Prostate gland (tissue), 2 donors: ENCODE results near the gene RRP8. TPM values are rescaled to one million over a fixed set of nuclear protein-coding genes. Genes with fewer than 3 reads are reported as not detected.

Experiments used
- DNase-seq: peaks from one replicate; pipeline ENCODE4 v3.0.0-alpha.2; 2019; ENCODE audit warnings: low spot score
- H3K27ac ChIP-seq, 2 donors: fragments of 200-600 bp; sonication (generic); 2 replicates each; pipeline ENCODE4 v1.5.1; 2017 to 2019
- H3K27me3 ChIP-seq: fragments of 200-600 bp; sonication (generic); replicated peaks from 2 replicates; pipeline ENCODE4 v1.5.1; 2019; ENCODE audit not compliant: insufficient read depth
- H3K36me3 ChIP-seq, 2 donors: fragments of 200-600 bp; sonication (generic); 1 replicate in 1 of 2; 2 replicates in 1 of 2; pipeline versions ENCODE4 v1.5.1 to v1.8.1; 2017 to 2019
- H3K4me1 ChIP-seq: fragments of 200-600 bp; sonication (generic); replicated peaks from 2 replicates; pipeline ENCODE4 v1.5.1; 2019
- H3K4me3 ChIP-seq, 2 donors: fragments of 200-600 bp; sonication (generic); 2 replicates each; pipeline ENCODE4 v1.5.1; 2017 to 2019
- H3K9me3 ChIP-seq: fragments of 200-600 bp; sonication (generic); 2 replicates; pipeline ENCODE4 v1.5.1; 2017
- CTCF ChIP-seq, 4 experiments: fragments of 200-600 bp in 2 of 4; fragments of 450-650 bp in 2 of 4; sonication (generic) in 2 of 4; IDR thresholded peaks; 1 replicate in 3 of 4; 2 replicates in 1 of 4; pipeline ENCODE4 v1.5.1; 2016 to 2019; ENCODE audit warnings: antibody characterized with exemption in 4 of 4, mild to moderate bottlenecking in 2 of 4, moderate library complexity in 2 of 4
- POLR2A ChIP-seq: fragments of 450-650 bp; IDR thresholded peaks from one replicate; pipeline ENCODE4 v1.6.1; 2016; ENCODE audit warnings: antibody characterized with exemption, mild to moderate bottlenecking
- POLR2AphosphoS5 ChIP-seq: sonication (generic); formaldehyde crosslinking; IDR thresholded peaks from one replicate; pipeline ENCODE4 v1.6.1; 2017; ENCODE audit warnings: antibody characterized with exemption
- WGBS: methylation state at CpG from one replicate; pipeline ENCODE4 v1.1.5; 2018; 5-methylcytosine and 5-hydroxymethylcytosine counted together
- intact Hi-C: fragments of 100-400 bp; cut with DNase I; formaldehyde crosslinking; loops from one replicate; pipeline ENCODE4 v1.14.2; 2022
- total RNA-seq, 2 donors: library from RNA; depleted of rRNA; stranded (reverse); fragments of >200 nt; gene quantifications; one replicate each; pipeline ENCODE4 v1.1.0, GENCODE V29; 2016

The RRP8 gene
- total RNA-seq, 2 donors from 2014 or later, result 16.4 to 16.6 TPM

- WGBS, result 13% methylated on average over 15 of the region's 15 CpGs
- Histone ChIP-seq H3K4me1 (no peaks in the 10 kb centered on the region), H3K27me3 (no peaks in the 10 kb centered on the region), H3K36me3 (no peaks in the 10 kb centered on the region), H3K4me3 (peak overlapping the region; percentile 47 to 62), H3K9me3 (no peaks in the 10 kb centered on the region), H3K27ac (peak overlapping the region; percentile 77 to 84)
- DNase-seq, result peak; percentile 24
- TF ChIP-seq POLR2AphosphoS5 (no peak), CTCF (IDR thresholded peaks at IDR 0.05) (no peak)
- intact Hi-C loops, result no loop called here
Measured at GRCh38 chr11:6618117-6619003, 14.9 kb upstream of the RRP8 start.

GRCh38 chr11:6617315-6617781 lies 13.9 kb upstream of the RRP8 start:
- 82% methylated on average over 5 of the region's 5 CpGs for WGBS
- Histone ChIP-seq H3K27me3 (no peaks in the 10 kb centered on the region), H3K27ac (no peak overlapping the region), H3K4me3 (no peak overlapping the region), H3K36me3 (no peaks in the 10 kb centered on the region), H3K4me1 (no peaks in the 10 kb centered on the region), H3K9me3 (no peaks in the 10 kb centered on the region)
- no peak for TF ChIP-seq POLR2AphosphoS5
- no peak for TF ChIP-seq POLR2A
- TF ChIP-seq CTCF (IDR thresholded peaks at IDR 0.05), result no peak
- DNase-seq, result no peak
- intact Hi-C loops, result no loop called here

- no peaks in the 10 kb centered on the region for H3K36me3 ChIP-seq
- intact Hi-C loops, result no loop called here
- H3K27me3 ChIP-seq, result no peaks in the 10 kb centered on the region
- H3K9me3 ChIP-seq, result no peaks in the 10 kb centered on the region
- H3K4me3 ChIP-seq, result no peak overlapping the region
- TF ChIP-seq CTCF (IDR thresholded peaks at IDR 0.05) (no peak), POLR2AphosphoS5 (no peak), POLR2A (no peak)
- WGBS, result 96% methylated on average over 14 of the region's 14 CpGs
- no peak for DNase-seq
- H3K27ac ChIP-seq, result no peak overlapping the region
- H3K4me1 ChIP-seq, result no peaks in the 10 kb centered on the region
Measured at GRCh38 chr11:6616596-6617250, 13.3 kb upstream of the RRP8 start.

- Histone ChIP-seq H3K4me1 (peaks cover 2% of the 10 kb centered on the region), H3K9me3 (no peaks in the 10 kb centered on the region), H3K27me3 (no peaks in the 10 kb centered on the region), H3K27ac (no peak overlapping the region), H3K4me3 (no peak overlapping the region), H3K36me3 (no peaks in the 10 kb centered on the region)
- TF ChIP-seq POLR2AphosphoS5 (no peak), CTCF (IDR thresholded peaks at IDR 0.05) (no peak), POLR2A (no peak)
- WGBS, result 96% methylated on average over 6 of the region's 9 CpGs
- intact Hi-C loops, result no loop called here
- no peak for DNase-seq
Measured at GRCh38 chr11:6615882-6616585, 12.6 kb upstream of the RRP8 start.
